Ishikawa (cell line): ENCODE results near the gene RMI2.

Experiments
- CREB1 ChIP-seq: IDR thresholded peaks from 2 replicates; pipeline ENCODE4 v1.6.1; 2012; ENCODE audit warnings: low read depth
- RAD21 ChIP-seq: IDR thresholded peaks from 2 replicates; pipeline ENCODE4 v1.6.1; 2012; ENCODE audit warnings: low read depth
- TF ChIP-seq, protein P1 (sequence below): IDR thresholded peaks from 2 replicates; pipeline ENCODE4 v1.6.1; 2012

DNA sequence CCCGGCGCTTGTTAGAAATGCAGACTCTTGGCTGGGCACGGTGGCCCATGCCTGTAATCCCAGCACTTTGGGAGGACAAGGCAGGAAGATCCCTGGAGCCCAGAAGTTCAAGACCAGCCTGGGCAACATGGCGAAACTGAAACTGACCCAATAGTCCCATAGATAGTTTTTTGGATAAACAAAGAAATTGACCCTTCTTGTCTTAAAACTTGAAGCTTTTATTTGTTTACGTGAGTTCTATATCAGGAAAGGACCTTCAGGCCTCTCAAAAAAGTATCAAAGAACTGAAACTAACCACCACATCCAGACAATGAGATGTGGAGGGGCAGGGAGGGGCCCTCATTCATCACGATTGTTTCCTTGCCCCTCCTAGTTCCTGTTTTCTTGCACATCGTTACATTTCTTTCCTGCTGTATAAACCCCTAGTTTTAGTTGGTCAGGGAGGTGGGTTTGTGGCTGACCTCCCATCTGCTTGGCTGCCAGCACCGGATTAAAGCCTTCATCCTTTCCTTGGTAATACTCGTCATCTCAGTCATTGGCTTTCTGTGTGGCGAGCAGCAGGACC is 34.2 kb upstream of the RMI2 start:
- no peak for TF ChIP-seq RAD21
- TF ChIP-seq, protein P1, sequence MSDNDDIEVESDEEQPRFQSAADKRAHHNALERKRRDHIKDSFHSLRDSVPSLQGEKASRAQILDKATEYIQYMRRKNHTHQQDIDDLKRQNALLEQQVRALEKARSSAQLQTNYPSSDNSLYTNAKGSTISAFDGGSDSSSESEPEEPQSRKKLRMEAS, result no peak
- no peak for TF ChIP-seq CREB1
